ENCODE measurements around the gene CDHR2.
"Not testable (repeated sequence)": the region's sequence is repeated elsewhere in the genome, so short reads cannot be mapped to it uniquely, and the experiment has no call there.

CDHR2 gene

GRCh38 chr5:176568657-176569056 is 19.5 kb downstream of the CDHR2 start:
- no peak for DNase-seq (ENCODE audit: low read depth, low spot score)

GRCh38 chr5:176570044-176570443 is 20.9 kb downstream of the CDHR2 start:
- no peak for DNase-seq (ENCODE audit: low read depth, low spot score)

- peak; percentile 70 for DNase-seq (ENCODE audit: low read depth, low spot score)
Observed at GRCh38 chr5:176573564-176574296, 24.6 kb downstream of the CDHR2 start.

GRCh38 chr5:176574297-176574591 is 25.1 kb downstream of the CDHR2 start:
- DNase-seq (ENCODE audit: low read depth, low spot score): no peak

- no peak for DNase-seq (ENCODE audit: low read depth, low spot score)
Observed at GRCh38 chr5:176575066-176575465, 25.9 kb downstream of the CDHR2 start.

GRCh38 chr5:176575488-176576422 is 26.6 kb downstream of the CDHR2 start:
- DNase-seq (ENCODE audit: low read depth, low spot score): no peak

- DNase-seq (ENCODE audit: low read depth, low spot score): no peak
Observed at GRCh38 chr5:176577312-176578176, 28.4 kb downstream of the CDHR2 start.

GRCh38 chr5:176578391-176578808 is 29.3 kb downstream of the CDHR2 start:
- no peak for DNase-seq (ENCODE audit: low read depth, low spot score)

- DNase-seq (ENCODE audit: low read depth, low spot score): no peak
Observed at GRCh38 chr5:176579323-176579722, 30.2 kb downstream of the CDHR2 start.

- DNase-seq (ENCODE audit: low read depth, low spot score): no peak
Observed at GRCh38 chr5:176581361-176581760, 32.2 kb downstream of the CDHR2 start.

- DNase-seq (ENCODE audit: low read depth, low spot score): no peak
Observed at GRCh38 chr5:176583076-176583475, 33.9 kb downstream of the CDHR2 start.

GRCh38 chr5:176587398-176587797 is 38.3 kb downstream of the CDHR2 start:
- DNase-seq (ENCODE audit: low read depth, low spot score): no peak

- DNase-seq (ENCODE audit: low read depth, low spot score): no peak
Observed at GRCh38 chr5:176588297-176588696, 39.2 kb downstream of the CDHR2 start.

GRCh38 chr5:176589039-176589769 is 40.1 kb downstream of the CDHR2 start:
- no peak for DNase-seq (ENCODE audit: low read depth, low spot score)

- DNase-seq (ENCODE audit: low read depth, low spot score): no peak
Observed at GRCh38 chr5:176590035-176590717, 41.0 kb downstream of the CDHR2 start.

- DNase-seq (ENCODE audit: low read depth, low spot score): not testable (repeated sequence)
Observed at GRCh38 chr5:176591667-176592066, 42.5 kb downstream of the CDHR2 start.

- no peak for DNase-seq (ENCODE audit: low read depth, low spot score)
Observed at GRCh38 chr5:176592573-176592972, 43.4 kb downstream of the CDHR2 start.

GRCh38 chr5:176593273-176593869 is 44.2 kb downstream of the CDHR2 start:
- DNase-seq (ENCODE audit: low read depth, low spot score): no peak

GRCh38 chr5:176594554-176594953 is 45.4 kb downstream of the CDHR2 start:
- no peak for DNase-seq (ENCODE audit: low read depth, low spot score)

GRCh38 chr5:176595386-176595943 is 46.3 kb downstream of the CDHR2 start:
- DNase-seq (ENCODE audit: low read depth, low spot score): no peak
